ENCODE results near the gene CHST2. TPM values are rescaled to one million over a fixed set of nuclear protein-coding genes. Genes with fewer than 3 reads are reported as not detected.

CHST2 gene
- total RNA-seq, 4 donors from 2014 or later = 4.1 to 18.9 (median 12.3) TPM

GRCh38 chr3:143123353-143123984, 3.9 kb downstream of the CHST2 start:
- TF ChIP-seq CTCF (IDR thresholded peaks at IDR 0.05) = no peak
- ATAC-seq (ENCODE audit: low FRiP score) (no peak), DNase-seq (ENCODE audit: low spot score) (no peak)

- no peak for TF ChIP-seq CTCF (IDR thresholded peaks at IDR 0.05)
- ATAC-seq (ENCODE audit: low FRiP score) (no peak), DNase-seq (ENCODE audit: low spot score) (no peak)
Observed at GRCh38 chr3:143124601-143125520, 5.3 kb downstream of the CHST2 start.

- no peak for ATAC-seq (ENCODE audit: low FRiP score)
- no peak for TF ChIP-seq CTCF (IDR thresholded peaks at IDR 0.05)
- DNase-seq (ENCODE audit: low spot score) = no peak
Observed at GRCh38 chr3:143127801-143128200, 8.2 kb downstream of the CHST2 start.

GRCh38 chr3:143128227-143128955, 8.8 kb downstream of the CHST2 start:
- no peak for ATAC-seq (ENCODE audit: low FRiP score)
- no peak for TF ChIP-seq CTCF (IDR thresholded peaks at IDR 0.05)

GRCh38 chr3:143132246-143132980, 12.8 kb downstream of the CHST2 start:
- DNase-seq (ENCODE audit: low spot score) (no peak), ATAC-seq (ENCODE audit: low FRiP score) (no peak)
- TF ChIP-seq CTCF (IDR thresholded peaks at IDR 0.05) = no peak

More at GRCh38 chr3:143128227-143128955, 8.8 kb downstream of the CHST2 start:
- no peak for DNase-seq (ENCODE audit: low spot score)

- DNase-seq (ENCODE audit: low spot score) (no peak), ATAC-seq (ENCODE audit: low FRiP score) (no peak)
- no peak for TF ChIP-seq CTCF (IDR thresholded peaks at IDR 0.05)
Observed at GRCh38 chr3:143134471-143134870, 14.9 kb downstream of the CHST2 start.

Data from omental fat pad (tissue), 4 donors.